ENCODE measurements around the gene TMEM231. TPM values are rescaled to one million over a fixed set of nuclear protein-coding genes. Genes with fewer than 3 reads are reported as not detected.

TMEM231 gene
- total and polyA plus RNA-seq, 2 of the 8 experiments (the other 6 are each of a cell fraction or from before 2014, with no cell fraction given), result 8.3 to 26.7 TPM

GRCh38 chr16:75532142-75532765 is 23.8 kb downstream of the TMEM231 start:
- Histone ChIP-seq H3K79me1 (ENCODE audit: low read depth, low read length) (no peaks in the 10 kb centered on the region), H4K8ac (ENCODE audit: extremely low read depth, insufficient read depth, low read length) (no peak overlapping the region), H3K9ac (replicated peaks in 1 of 4; ENCODE audit: extremely low read depth in 1 of 4, low read depth in 3 of 4, low read length in 3 of 4) (no peak overlapping the region), H3K36me3 (ENCODE audit: control insufficient read depth in 2 of 4, insufficient read depth in 4 of 4, low read length in 3 of 4) (no peaks in the 10 kb centered on the region), H4K20me1 (replicated peaks in 1 of 2; ENCODE audit: control insufficient read depth in 1 of 2, insufficient read depth in 2 of 2, low read length in 2 of 2) (no peaks in the 10 kb centered on the region), H2AFZ (ENCODE audit: low read length) (no peak overlapping the region), H3K23me2 (ENCODE audit: low read depth, low read length) (no peaks in the 10 kb centered on the region), H3K4me2 (ENCODE audit: insufficient read depth in 1 of 2, low read depth in 2 of 2, low read length in 2 of 2) (no peak overlapping the region), H3K18ac (ENCODE audit: extremely low read depth, low read length) (no peak overlapping the region), H2BK12ac (ENCODE audit: low read depth, low read length) (no peak overlapping the region), H3K79me2 (ENCODE audit: control insufficient read depth in 1 of 2, insufficient read depth in 2 of 2, low read length in 2 of 2) (no peaks in the 10 kb centered on the region), H3K4me3 (ENCODE audit: extremely low read depth in 1 of 4, insufficient read depth in 2 of 4, low read depth in 3 of 4, low read length in 4 of 4) (no peak overlapping the region), H3K23ac (ENCODE audit: insufficient read length) (no peak overlapping the region), H2BK120ac (replicated peaks; ENCODE audit: low read depth, low read length) (no peak overlapping the region), H3K9me3 (ENCODE audit: insufficient read depth in 2 of 2, low read depth in 1 of 2, low read length in 1 of 2) (no peaks in the 10 kb centered on the region), H2AK5ac (ENCODE audit: low read depth, low read length) (no peak overlapping the region), H3K56ac (replicated peaks; ENCODE audit: insufficient read length, low read depth, low read length) (no peak overlapping the region), H2BK5ac (ENCODE audit: low read depth, low read length) (no peak overlapping the region), H3K4me1 (replicated peaks in 1 of 4; ENCODE audit: control insufficient read depth in 3 of 4, insufficient read depth in 4 of 4, low read length in 3 of 4) (peaks cover 0 to 6% (median 0%) of the 10 kb centered on the region in 4 experiments; a peak in 1 of 7 replicates), H2BK20ac (ENCODE audit: low read length) (no peak overlapping the region), H3K27ac (ENCODE audit: low read depth, low read length) (no peak overlapping the region), H3K4ac (replicated peaks; ENCODE audit: insufficient read length, low read depth, low read length) (no peak overlapping the region), H4K91ac (replicated peaks; ENCODE audit: insufficient read length, low read length) (no peak overlapping the region), H4K5ac (ENCODE audit: insufficient read length, low read depth, low read length) (no peak overlapping the region), H3K14ac (ENCODE audit: insufficient read length) (no peak overlapping the region), H2BK15ac (ENCODE audit: low read length) (no peak overlapping the region), H3K27me3 (replicated peaks in 1 of 4; ENCODE audit: control insufficient read depth in 3 of 4, extremely low read depth in 1 of 4, insufficient read depth in 3 of 4, low read length in 3 of 4) (no peaks in the 10 kb centered on the region)
- POLR2A ChIA-PET (ENCODE audit: partially characterized antibody), result interaction anchor here (0.7 to 2.4 kb wide), 4 partner anchors 11 to 279 kb away, joined by 3 to 8 read pairs (median 3); no protein-coding TSS in a partner anchor
- FAIRE-seq, result no peak
- WGBS, 2 experiments (ENCODE audit: extremely low coverage in 1 of 2, insufficient coverage in 1 of 2, insufficient read length in 1 of 2, insufficient replicate concordance in 2 of 2, low coverage in 1 of 2, low lambda C conversion rate in 2 of 2, missing lambda C conversion rate in 1 of 2), result 84% methylated on average over 8 of the region's 8 CpGs; no CpG with 5 or more reads in 1 of the 2 experiments
- TF ChIP-seq CREB1 (IDR thresholded peaks at IDR 0.05), result no peak
- TF ChIP-seq CHD1 (IDR thresholded peaks at IDR 0.05; ENCODE audit: low read depth, low read length), result no peak
- TF ChIP-seq ATF3 (IDR thresholded peaks at IDR 0.05; ENCODE audit: insufficient read depth, low read depth, low read length), result no peak
- TF ChIP-seq RAD21 (IDR thresholded peaks at IDR 0.05 in 1 of 2, conservative IDR thresholded peaks at IDR 0.05 in 1 of 2; ENCODE audit: low read depth in 2 of 2, low read length in 2 of 2), result no peak
- no peak for TF ChIP-seq CBX5 (IDR thresholded peaks at IDR 0.05; ENCODE audit: low read depth, low read length)
- no peak for TF ChIP-seq YY1 (IDR thresholded peaks at IDR 0.05; ENCODE audit: low read depth, low read length)
- no peak for TF ChIP-seq PHF8 (conservative IDR thresholded peaks at IDR 0.05; ENCODE audit: low read depth, low read length)
- CTCF ChIA-PET (ENCODE audit: partially characterized antibody), result interaction anchor here (0.7 to 9.3 kb wide), 11 partner anchors 8 to 333 kb away, joined by 3 to 203 read pairs (median 4); partner anchors contain the start of genes TMEM170A and TMEM231
- DNase-seq (ENCODE audit: low read depth in 1 of 2, low spot score in 2 of 2), result no peak
